ENCODE data around the gene ITIH3.

The ITIH3 gene

GRCh38 chr3:52809149-52809548, 14.6 kb downstream of the ITIH3 start:
- TF ChIP-seq CTCF (IDR thresholded peaks at IDR 0.05; ENCODE audit: control insufficient read depth, extremely low read depth, insufficient read depth) = no peak
- no peak for DNase-seq (ENCODE audit: low read depth)
- H3K4me3 ChIP-seq (ENCODE audit: low read depth, low read length) = no peak overlapping the region

GRCh38 chr3:52809662-52810377, 15.2 kb downstream of the ITIH3 start:
- TF ChIP-seq CTCF (IDR thresholded peaks at IDR 0.05; ENCODE audit: control insufficient read depth, extremely low read depth, insufficient read depth) = no peak
- no peak overlapping the region for H3K4me3 ChIP-seq (ENCODE audit: low read depth, low read length)
- no peak for DNase-seq (ENCODE audit: low read depth)

GRCh38 chr3:52810923-52811322, 16.3 kb downstream of the ITIH3 start:
- no peak overlapping the region for H3K4me3 ChIP-seq (ENCODE audit: low read depth, low read length)
- no peak for DNase-seq (ENCODE audit: low read depth)
- TF ChIP-seq CTCF (IDR thresholded peaks at IDR 0.05; ENCODE audit: control insufficient read depth, extremely low read depth, insufficient read depth) = no peak

- DNase-seq (ENCODE audit: low read depth) = no peak
- TF ChIP-seq CTCF (IDR thresholded peaks at IDR 0.05; ENCODE audit: control insufficient read depth, extremely low read depth, insufficient read depth) = no peak
Observed at GRCh38 chr3:52811452-52812011, 16.9 kb downstream of the ITIH3 start.

GRCh38 chr3:52813810-52814209, 19.2 kb downstream of the ITIH3 start:
- no peak for TF ChIP-seq CTCF (IDR thresholded peaks at IDR 0.05; ENCODE audit: control insufficient read depth, extremely low read depth, insufficient read depth)
- no peak overlapping the region for H3K4me3 ChIP-seq (ENCODE audit: low read depth, low read length)
- no peak for DNase-seq (ENCODE audit: low read depth)

More at GRCh38 chr3:52811452-52812011, 16.9 kb downstream of the ITIH3 start:
- no peak overlapping the region for H3K4me3 ChIP-seq (ENCODE audit: low read depth, low read length)

GRCh38 chr3:52816199-52816598, 21.6 kb downstream of the ITIH3 start:
- no peak overlapping the region for H3K4me3 ChIP-seq (ENCODE audit: low read depth, low read length)
- TF ChIP-seq CTCF (IDR thresholded peaks at IDR 0.05; ENCODE audit: control insufficient read depth, extremely low read depth, insufficient read depth) = no peak
- DNase-seq (ENCODE audit: low read depth) = no peak

GRCh38 chr3:52816654-52817053, 22.1 kb downstream of the ITIH3 start:
- DNase-seq (ENCODE audit: low read depth) = no peak
- H3K4me3 ChIP-seq (ENCODE audit: low read depth, low read length) = no peak overlapping the region
- no peak for TF ChIP-seq CTCF (IDR thresholded peaks at IDR 0.05; ENCODE audit: control insufficient read depth, extremely low read depth, insufficient read depth)

All from LNCaP clone FGC (cell line).